Sigmoid colon (tissue), 7 donors: ENCODE data around the gene ACTN4. TPM values are rescaled to one million over a fixed set of nuclear protein-coding genes. Genes with fewer than 3 reads are reported as not detected.

Experiments used
- DNase-seq: peaks from one replicate; pipeline ENCODE4 v3.0.0-alpha.2; 2019
- H3K27ac ChIP-seq, 4 donors: fragments of 200-600 bp; sonication (generic); one replicate each; pipeline ENCODE4 v1.5.1; 2016 to 2019; ENCODE audit warnings: mild to moderate bottlenecking in 1 of 4
- H3K27me3 ChIP-seq, 3 donors: fragments of 200-600 bp; sonication (generic); one replicate each; pipeline ENCODE4 v1.5.1; 2019; ENCODE audit warnings: mild to moderate bottlenecking in 1 of 3
- H3K36me3 ChIP-seq, 4 donors: fragments of 200-600 bp; sonication (generic); one replicate each; pipeline ENCODE4 v1.5.1; 2016 to 2019
- H3K4me1 ChIP-seq, 4 donors: fragments of 200-600 bp; sonication (generic); one replicate each; pipeline ENCODE4 v1.5.1; 2017 to 2019
- H3K4me3 ChIP-seq, 4 donors: fragments of 200-600 bp; sonication (generic); one replicate each; pipeline ENCODE4 v1.5.1; 2017 to 2019; ENCODE audit warnings: mild to moderate bottlenecking in 2 of 4, moderate library complexity in 1 of 4
- H3K9me3 ChIP-seq, 4 donors: fragments of 200-600 bp in 3 of 4; sonication (generic) in 3 of 4; one replicate each; pipeline versions ENCODE4 v1.5.1 to v1.6.1; 2013 to 2019
- EP300 ChIP-seq, 4 donors: sonication (generic); formaldehyde crosslinking; IDR thresholded peaks; one replicate each; pipeline ENCODE4 v1.6.1; 2017; ENCODE audit warnings: antibody characterized with exemption in 4 of 4
- POLR2A ChIP-seq, 2 donors: fragments of 450-650 bp; IDR thresholded peaks; one replicate each; pipeline ENCODE4 v1.6.1; 2016; ENCODE audit warnings: antibody characterized with exemption in 2 of 2, mild to moderate bottlenecking in 2 of 2, moderate library complexity in 2 of 2
- POLR2AphosphoS5 ChIP-seq, 4 donors: sonication (generic); formaldehyde crosslinking; IDR thresholded peaks; one replicate each; pipeline ENCODE4 v1.6.1; 2017; ENCODE audit warnings: antibody characterized with exemption in 4 of 4
- WGBS, 2 donors: extraction: QIAGEN DNeasy Blood & Tissue Kit; methylation state at CpG; one replicate each; pipeline ENCODE4 v1.1.7; 2013; 5-methylcytosine and 5-hydroxymethylcytosine counted together
- intact Hi-C: fragments of 100-400 bp; cut with DNase I; formaldehyde crosslinking; loops from one replicate; pipeline ENCODE4 v1.15.1; 2023
- polyA plus RNA-seq, 3 donors: library from polyadenylated mRNA; stranded (reverse); fragments of 200-250 nt; gene quantifications; one replicate each; pipeline ENCODE4 v1.2.3, GENCODE V29; 2013
- total RNA-seq, 4 donors: library from RNA; depleted of rRNA; stranded (reverse); fragments of >200 nt; gene quantifications; one replicate each; pipeline ENCODE4 v1.1.0, GENCODE V29; 2016
- TF ChIP-seq, protein P1 (sequence below), 4 experiments: fragments of 450-650 bp in 3 of 4; fragments of 200-600 bp in 1 of 4; IDR thresholded peaks; one replicate each; pipeline ENCODE4 v1.5.1; 2016 to 2019; ENCODE audit warnings: antibody characterized with exemption in 4 of 4, mild to moderate bottlenecking in 3 of 4, moderate library complexity in 2 of 4
- donor health status: healthy with polysubstance abuse.
- donor health status: Bipolar disorder and iron deficiency.
- donor health status: healthy.

ACTN4 gene
- total and polyA plus RNA-seq, 7 donors: 122 to 456 (median 176) TPM

DNA sequence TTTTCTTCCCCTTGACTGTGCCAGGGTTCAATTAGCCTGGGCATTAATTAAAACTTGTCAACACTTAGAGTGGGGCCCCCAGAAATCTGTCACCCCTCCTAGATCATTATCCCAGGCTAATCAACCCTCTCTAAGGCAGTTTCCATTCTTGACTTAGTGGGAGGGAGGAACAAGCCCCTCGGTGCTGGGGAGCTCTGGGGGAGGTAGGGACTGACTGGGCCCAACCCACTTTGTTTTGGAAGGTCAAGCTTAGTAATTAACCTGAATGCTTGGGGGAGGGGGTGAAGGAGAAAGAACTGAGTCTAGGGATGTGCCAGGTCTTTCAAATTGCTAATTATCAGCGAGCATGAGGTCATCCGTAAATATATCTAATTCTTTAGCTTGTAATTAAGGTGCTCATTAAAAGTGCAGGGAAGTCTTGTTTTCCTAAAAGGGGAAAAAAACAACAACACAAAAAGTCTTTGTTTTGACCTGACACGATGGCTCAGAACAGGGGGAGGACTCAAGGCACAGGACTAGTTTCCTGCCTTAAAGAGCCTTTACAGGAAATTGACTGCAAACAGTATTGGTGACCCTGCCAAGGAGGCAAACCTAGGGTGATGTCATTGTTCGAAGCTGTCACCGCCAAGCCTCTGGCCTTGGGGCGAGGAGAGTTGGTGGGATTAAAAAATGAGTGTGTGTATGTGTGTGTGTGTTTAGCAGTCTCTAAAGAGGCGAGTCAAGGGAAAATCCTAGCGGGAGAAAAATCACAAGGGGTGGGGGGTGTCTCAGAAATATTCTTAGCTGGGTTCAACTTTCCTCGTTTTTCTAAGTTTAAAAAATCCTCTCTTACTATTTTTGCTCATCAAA is 19.4 kb downstream of the ACTN4 start:
- no peaks in the 10 kb centered on the region for H3K27me3 ChIP-seq
- no peak overlapping the region for H3K4me3 ChIP-seq
- H3K4me1 ChIP-seq: peaks cover 0 to 100% (median 100%) of the 10 kb centered on the region in 4 donors
- no peaks in the 10 kb centered on the region for H3K36me3 ChIP-seq
- DNase-seq: no peak
- peak overlapping the region; percentile 96 to 100 (median 98) for H3K27ac ChIP-seq
- 37 to 43% methylated on average over 10 of the region's 10 CpGs for WGBS, 2 donors
- peak in 1 of 4 donors; percentile 8 for TF ChIP-seq EP300 (IDR thresholded peaks at IDR 0.05)
- peak in 2 of 4 donors; percentile 10 to 59 for TF ChIP-seq POLR2AphosphoS5 (IDR thresholded peaks at IDR 0.05)
- TF ChIP-seq, protein P1, sequence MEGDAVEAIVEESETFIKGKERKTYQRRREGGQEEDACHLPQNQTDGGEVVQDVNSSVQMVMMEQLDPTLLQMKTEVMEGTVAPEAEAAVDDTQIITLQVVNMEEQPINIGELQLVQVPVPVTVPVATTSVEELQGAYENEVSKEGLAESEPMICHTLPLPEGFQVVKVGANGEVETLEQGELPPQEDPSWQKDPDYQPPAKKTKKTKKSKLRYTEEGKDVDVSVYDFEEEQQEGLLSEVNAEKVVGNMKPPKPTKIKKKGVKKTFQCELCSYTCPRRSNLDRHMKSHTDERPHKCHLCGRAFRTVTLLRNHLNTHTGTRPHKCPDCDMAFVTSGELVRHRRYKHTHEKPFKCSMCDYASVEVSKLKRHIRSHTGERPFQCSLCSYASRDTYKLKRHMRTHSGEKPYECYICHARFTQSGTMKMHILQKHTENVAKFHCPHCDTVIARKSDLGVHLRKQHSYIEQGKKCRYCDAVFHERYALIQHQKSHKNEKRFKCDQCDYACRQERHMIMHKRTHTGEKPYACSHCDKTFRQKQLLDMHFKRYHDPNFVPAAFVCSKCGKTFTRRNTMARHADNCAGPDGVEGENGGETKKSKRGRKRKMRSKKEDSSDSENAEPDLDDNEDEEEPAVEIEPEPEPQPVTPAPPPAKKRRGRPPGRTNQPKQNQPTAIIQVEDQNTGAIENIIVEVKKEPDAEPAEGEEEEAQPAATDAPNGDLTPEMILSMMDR (IDR thresholded peaks at IDR 0.05): no peak
- no peaks in the 10 kb centered on the region for H3K9me3 ChIP-seq
- intact Hi-C loops: no loop called here

DNA sequence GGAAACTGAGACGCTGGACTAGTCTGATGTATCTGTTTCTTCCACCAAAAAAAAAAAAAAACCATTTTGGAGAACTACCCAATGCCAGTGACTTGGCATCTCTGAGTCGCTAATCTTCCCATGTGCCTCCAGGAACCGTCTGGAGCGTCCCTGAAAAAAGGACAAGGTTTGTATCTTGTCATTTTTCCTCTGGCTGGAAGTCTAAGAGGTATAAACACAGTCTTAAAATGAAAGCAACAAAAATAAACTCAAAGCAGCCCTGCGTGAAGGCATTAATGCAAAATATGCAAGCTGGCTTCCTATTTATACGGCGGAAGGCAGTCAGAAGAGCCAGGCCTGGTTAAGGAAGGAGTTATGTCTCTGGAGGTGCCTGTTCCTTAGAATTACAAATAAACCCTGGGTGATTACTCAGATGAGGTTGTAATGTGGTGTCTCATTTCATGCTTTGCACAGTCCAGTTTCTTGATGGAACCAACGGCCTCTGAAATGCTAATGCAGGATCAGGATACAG is 20.3 kb downstream of the ACTN4 start:
- DNase-seq: no peak
- intact Hi-C loops: no loop called here
- 37 to 60% methylated on average over 8 of the region's 8 CpGs for WGBS, 2 donors
- Histone ChIP-seq H3K4me1 (peaks cover 0 to 94% (median 93%) of the 10 kb centered on the region in 4 donors), H3K9me3 (no peaks in the 10 kb centered on the region), H3K27me3 (no peaks in the 10 kb centered on the region), H3K36me3 (no peaks in the 10 kb centered on the region), H3K4me3 (peak overlapping the region in 1 of 4 donors; percentile 5), H3K27ac (peak overlapping the region; percentile 96 to 100 (median 98))
- TF ChIP-seq POLR2A (IDR thresholded peaks at IDR 0.05) (no peak), POLR2AphosphoS5 (IDR thresholded peaks at IDR 0.05) (peak in 2 of 4 donors; percentile 17 to 18)

DNA sequence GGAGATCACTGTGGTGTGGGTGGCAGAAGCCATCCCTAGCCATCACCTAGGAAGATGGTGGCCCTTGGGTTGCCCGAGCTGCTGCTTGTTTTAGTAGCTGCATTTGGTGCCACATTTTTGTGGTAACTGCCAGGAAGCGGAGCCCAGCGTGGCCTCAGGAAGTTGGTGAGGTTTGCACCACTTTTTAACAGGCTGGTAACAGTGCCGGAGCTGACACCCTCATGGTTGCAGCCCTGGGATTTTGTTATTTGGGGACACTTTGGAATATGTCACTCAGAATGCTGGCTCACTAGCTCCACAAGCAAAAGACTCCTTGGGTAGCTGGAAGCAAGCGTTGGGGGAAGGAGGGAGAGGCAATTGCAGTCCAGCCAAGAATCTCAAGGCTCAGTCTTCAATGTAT is 22.1 kb downstream of the ACTN4 start:
- DNase-seq: no peak
- no peaks in the 10 kb centered on the region for H3K9me3 ChIP-seq
- H3K4me3 ChIP-seq: no peak overlapping the region
- H3K27me3 ChIP-seq: no peaks in the 10 kb centered on the region
- H3K4me1 ChIP-seq: peaks cover 0 to 84% (median 83%) of the 10 kb centered on the region in 4 donors
- 43 to 76% methylated on average over 5 of the region's 5 CpGs for WGBS, 2 donors
- TF ChIP-seq POLR2AphosphoS5 (IDR thresholded peaks at IDR 0.05): no peak
- TF ChIP-seq, protein P1 (IDR thresholded peaks at IDR 0.05): no peak
- TF ChIP-seq EP300 (IDR thresholded peaks at IDR 0.05): no peak
- no peak for TF ChIP-seq POLR2A (IDR thresholded peaks at IDR 0.05)
- H3K36me3 ChIP-seq: no peaks in the 10 kb centered on the region
- intact Hi-C loops: no loop called here
- peak overlapping the region; percentile 96 to 100 (median 98) for H3K27ac ChIP-seq

DNA sequence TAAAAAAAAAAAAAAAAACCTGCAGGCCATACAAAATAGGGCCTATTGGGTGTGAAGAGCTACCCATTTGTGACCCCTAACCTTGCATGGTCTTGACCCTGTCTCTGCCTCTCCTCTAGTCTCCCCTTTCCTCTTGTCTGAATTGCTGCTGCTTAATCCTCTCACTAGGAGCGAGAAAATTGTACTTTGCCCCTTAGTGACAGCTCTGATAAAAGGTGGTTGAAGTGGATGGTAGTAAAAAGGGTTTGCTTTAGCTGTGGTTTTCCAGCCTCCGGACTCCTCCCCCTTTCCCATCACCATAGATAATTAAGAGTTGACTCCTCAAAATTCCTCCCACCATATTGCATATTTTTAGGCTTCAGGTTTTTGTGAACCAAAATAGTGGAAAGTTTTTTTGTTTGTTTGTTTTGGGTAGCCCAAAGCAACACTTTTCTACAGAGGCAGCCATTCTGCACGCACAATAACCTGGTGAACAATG is 23.5 kb downstream of the ACTN4 start:
- Histone ChIP-seq H3K4me1 (peaks cover 0 to 83% (median 83%) of the 10 kb centered on the region in 4 donors), H3K36me3 (no peaks in the 10 kb centered on the region), H3K27ac (peak overlapping the region; percentile 96 to 100 (median 98)), H3K27me3 (no peaks in the 10 kb centered on the region), H3K9me3 (no peaks in the 10 kb centered on the region), H3K4me3 (no peak overlapping the region)
- intact Hi-C loops: no loop called here
- WGBS, 2 donors: 22 to 56% methylated on average over 3 of the region's 3 CpGs
- DNase-seq: no peak
- no peak for TF ChIP-seq EP300 (IDR thresholded peaks at IDR 0.05)
- TF ChIP-seq, protein P1 (IDR thresholded peaks at IDR 0.05): no peak
- no peak for TF ChIP-seq POLR2AphosphoS5 (IDR thresholded peaks at IDR 0.05)
- TF ChIP-seq POLR2A (IDR thresholded peaks at IDR 0.05): no peak

DNA sequence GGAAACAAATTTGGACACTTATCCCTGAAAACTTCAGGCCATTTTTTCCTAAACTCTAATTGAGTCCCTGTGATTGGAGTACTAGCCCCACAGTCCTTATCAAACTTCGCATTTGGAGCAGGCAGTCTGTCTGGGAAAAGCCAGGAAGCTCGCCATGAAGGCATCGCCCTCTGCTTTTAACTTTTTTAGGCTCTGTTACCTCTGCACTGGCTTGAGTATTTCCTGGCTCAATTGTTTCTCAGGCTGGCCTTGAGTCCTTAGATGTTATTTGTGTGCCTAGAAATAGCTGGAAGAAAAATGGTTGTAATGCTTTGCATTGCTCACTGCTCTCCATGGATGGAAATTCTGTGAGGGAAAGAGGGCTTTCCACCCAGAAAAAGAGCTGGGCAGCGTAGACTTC is 24.2 kb downstream of the ACTN4 start:
- intact Hi-C loops: no loop called here
- 57 to 78% methylated on average over 4 of the region's 4 CpGs for WGBS, 2 donors
- Histone ChIP-seq H3K27me3 (no peaks in the 10 kb centered on the region), H3K27ac (peak overlapping the region; percentile 96 to 100 (median 98)), H3K9me3 (no peaks in the 10 kb centered on the region), H3K4me1 (peaks cover 0 to 83% (median 83%) of the 10 kb centered on the region in 4 donors), H3K36me3 (no peaks in the 10 kb centered on the region), H3K4me3 (no peak overlapping the region)
- no peak for DNase-seq
- TF ChIP-seq POLR2AphosphoS5 (IDR thresholded peaks at IDR 0.05) (no peak), EP300 (IDR thresholded peaks at IDR 0.05) (no peak), POLR2A (IDR thresholded peaks at IDR 0.05) (no peak)
- TF ChIP-seq, protein P1 (IDR thresholded peaks at IDR 0.05): no peak
